OCI-LY3 (cell line): ENCODE results near the gene EPN1.
A peak's percentile ranks its signal among the peaks of the same experiment; 100 is the strongest.

Source experiments
- H2AFZ ChIP-seq: fragments of 200-600, 300-600 bp; shearing (Covaris generic); 2 replicates; pipeline ENCODE4 v1.6.0; 2014; ENCODE audit warnings: antibody characterized with exemption, low read depth, low read length
- H3K27ac ChIP-seq: fragments of 200-600, 300-600 bp; sonication (generic); 2 replicates; pipeline ENCODE4 v1.5.1; 2014; ENCODE audit warnings: mild to moderate bottlenecking, low read length, moderate library complexity, mixed read lengths
- H3K27me3 ChIP-seq: fragments of 200-600, 300-600 bp; sonication (generic); 2 replicates; pipeline ENCODE4 v1.6.1; 2014; ENCODE audit warnings: low read depth, low read length, mixed read lengths
- H3K36me3 ChIP-seq: fragments of 200-600, 300-600 bp; sonication (generic); replicated peaks from 2 replicates; pipeline ENCODE3; 2014; ENCODE audit warnings: low read depth, low read length, mixed read lengths
- H3K4me1 ChIP-seq: fragments of 300-600, 200-600 bp; sonication (generic); 2 replicates; pipeline ENCODE4 v1.6.1; 2014; ENCODE audit warnings: low read length, mixed read lengths
- H3K4me2 ChIP-seq: fragments of 200-600, 300-600 bp; sonication (generic); 2 replicates; pipeline ENCODE4 v1.6.1; 2014; ENCODE audit warnings: low read length, mixed read lengths
- H3K4me3 ChIP-seq: fragments of 300-600, 200-600 bp; sonication (generic); 2 replicates; pipeline ENCODE4 v1.5.1; 2014; ENCODE audit warnings: antibody characterized with exemption, mild to moderate bottlenecking, low read length, moderate library complexity
- H3K79me2 ChIP-seq: fragments of 300-600, 200-600 bp; shearing (Covaris generic); 2 replicates; pipeline ENCODE4 v1.6.1; 2014; ENCODE audit warnings: mild to moderate bottlenecking, low read length, mixed read lengths
- H3K9ac ChIP-seq: fragments of 300-600, 200-600 bp; shearing (Covaris generic); 2 replicates; pipeline ENCODE4 v1.6.0; 2014; ENCODE audit warnings: mild to moderate bottlenecking, low read length, moderate library complexity
- H3K9me3 ChIP-seq: fragments of 200-600, 300-600 bp; shearing (Covaris generic); 2 replicates; pipeline ENCODE4 v1.6.1; 2014; ENCODE audit warnings: low read length, mixed read lengths; ENCODE audit not compliant: insufficient read depth
- H4K20me1 ChIP-seq: fragments of 200-600, 300-600 bp; sonication (generic); 2 replicates; pipeline ENCODE4 v1.6.1; 2016; ENCODE audit warnings: low read length, mixed read lengths; ENCODE audit not compliant: insufficient read depth
- EZH2phosphoT487 ChIP-seq: fragments of 200-600 bp; shearing (Covaris generic); IDR thresholded peaks from 2 replicates; pipeline ENCODE4 v1.6.1; 2018; ENCODE audit warnings: antibody characterized with exemption, mixed run types, low read depth
- TF ChIP-seq, protein P1 (sequence below): fragments of 200-600, 300-600 bp; sonication (generic); IDR thresholded peaks from 2 replicates; pipeline ENCODE4 v1.5.1; 2014; ENCODE audit warnings: antibody characterized with exemption, low read length, low read depth

Gene EPN1

GRCh38 chr19:55658846-55659459 is 16.1 kb upstream of the EPN1 start:
- Histone ChIP-seq H3K79me2 (peaks cover 86% of the 10 kb centered on the region), H3K4me2 (peak overlapping the region; percentile 98), H3K4me3 (peak overlapping the region; percentile 88; the same call in 1 of the 2 replicates), H3K9ac (peak overlapping the region; percentile 94; the same call in 1 of the 2 replicates), H3K36me3 (peaks cover 78% of the 10 kb centered on the region), H2AFZ (no peak overlapping the region), H3K9me3 (no peaks in the 10 kb centered on the region), H3K4me1 (peaks cover 29% of the 10 kb centered on the region), H3K27me3 (no peaks in the 10 kb centered on the region), H3K27ac (peak overlapping the region; percentile 90), H4K20me1 (peaks cover 66% of the 10 kb centered on the region)
- TF ChIP-seq, protein P1, sequence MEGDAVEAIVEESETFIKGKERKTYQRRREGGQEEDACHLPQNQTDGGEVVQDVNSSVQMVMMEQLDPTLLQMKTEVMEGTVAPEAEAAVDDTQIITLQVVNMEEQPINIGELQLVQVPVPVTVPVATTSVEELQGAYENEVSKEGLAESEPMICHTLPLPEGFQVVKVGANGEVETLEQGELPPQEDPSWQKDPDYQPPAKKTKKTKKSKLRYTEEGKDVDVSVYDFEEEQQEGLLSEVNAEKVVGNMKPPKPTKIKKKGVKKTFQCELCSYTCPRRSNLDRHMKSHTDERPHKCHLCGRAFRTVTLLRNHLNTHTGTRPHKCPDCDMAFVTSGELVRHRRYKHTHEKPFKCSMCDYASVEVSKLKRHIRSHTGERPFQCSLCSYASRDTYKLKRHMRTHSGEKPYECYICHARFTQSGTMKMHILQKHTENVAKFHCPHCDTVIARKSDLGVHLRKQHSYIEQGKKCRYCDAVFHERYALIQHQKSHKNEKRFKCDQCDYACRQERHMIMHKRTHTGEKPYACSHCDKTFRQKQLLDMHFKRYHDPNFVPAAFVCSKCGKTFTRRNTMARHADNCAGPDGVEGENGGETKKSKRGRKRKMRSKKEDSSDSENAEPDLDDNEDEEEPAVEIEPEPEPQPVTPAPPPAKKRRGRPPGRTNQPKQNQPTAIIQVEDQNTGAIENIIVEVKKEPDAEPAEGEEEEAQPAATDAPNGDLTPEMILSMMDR = no peak
- no peak for TF ChIP-seq EZH2phosphoT487

DNA sequence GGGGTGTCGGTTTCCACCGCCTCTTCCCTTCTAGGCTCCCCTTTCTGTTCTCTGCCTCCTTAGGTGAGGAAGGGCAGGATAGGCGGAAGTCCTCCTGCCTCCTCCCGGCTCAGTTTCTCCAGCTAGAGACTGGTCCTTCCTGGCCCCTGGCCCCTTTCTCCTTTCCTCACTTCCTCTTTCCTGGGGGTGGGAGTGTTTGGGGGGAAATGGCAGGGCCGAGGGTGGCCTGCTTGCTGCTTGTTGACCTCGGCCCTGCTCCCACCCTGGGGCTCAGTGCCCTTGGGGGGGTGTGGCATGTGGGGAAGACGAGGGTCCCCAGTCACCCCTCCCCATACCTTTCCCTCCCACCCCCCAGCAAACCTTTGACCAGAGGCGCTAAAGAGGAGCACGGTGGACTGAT is 15.2 kb upstream of the EPN1 start:
- no peaks in the 10 kb centered on the region for H3K9me3 ChIP-seq
- H3K4me1 ChIP-seq = peaks cover 29% of the 10 kb centered on the region
- no peak overlapping the region for H3K4me3 ChIP-seq
- H4K20me1 ChIP-seq = peaks cover 73% of the 10 kb centered on the region
- no peak for TF ChIP-seq EZH2phosphoT487
- TF ChIP-seq, protein P1 = no peak
- H3K27me3 ChIP-seq = no peaks in the 10 kb centered on the region
- H3K4me2 ChIP-seq = peak overlapping the region; percentile 98; the same call in 1 of the 2 replicates
- H3K27ac ChIP-seq = peak overlapping the region; percentile 29
- H3K79me2 ChIP-seq = peaks cover 95% of the 10 kb centered on the region
- H3K9ac ChIP-seq = peak overlapping the region; percentile 9; the same call in 1 of the 2 replicates
- H2AFZ ChIP-seq = no peak overlapping the region
- H3K36me3 ChIP-seq = peaks cover 84% of the 10 kb centered on the region

DNA sequence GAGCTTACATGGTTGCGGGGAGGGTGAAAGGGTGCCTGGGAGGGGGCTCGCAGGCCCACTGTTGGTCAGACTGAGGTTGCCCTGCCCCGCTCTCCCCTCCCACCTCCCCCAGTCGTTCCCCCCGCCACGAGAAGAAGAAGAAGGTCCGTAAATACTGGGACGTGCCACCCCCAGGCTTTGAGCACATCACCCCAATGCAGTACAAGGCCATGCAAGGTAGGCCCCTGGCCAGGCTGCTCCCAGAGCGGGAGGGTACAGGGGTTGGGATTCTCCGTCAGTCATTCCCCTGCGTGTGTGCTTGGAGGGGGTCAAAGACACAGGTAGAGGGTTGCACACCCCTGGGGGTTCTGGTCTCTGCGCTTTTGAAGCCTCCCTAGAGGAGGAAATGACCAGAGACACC is 14.6 kb upstream of the EPN1 start:
- Histone ChIP-seq H3K9ac (no peak overlapping the region), H4K20me1 (peaks cover 76% of the 10 kb centered on the region), H3K4me3 (no peak overlapping the region), H2AFZ (no peak overlapping the region), H3K27me3 (no peaks in the 10 kb centered on the region), H3K4me1 (peaks cover 29% of the 10 kb centered on the region), H3K36me3 (peaks cover 87% of the 10 kb centered on the region), H3K27ac (no peak overlapping the region), H3K4me2 (no peak overlapping the region), H3K79me2 (peaks cover 98% of the 10 kb centered on the region), H3K9me3 (no peaks in the 10 kb centered on the region)
- TF ChIP-seq, protein P1 = no peak
- no peak for TF ChIP-seq EZH2phosphoT487

- Histone ChIP-seq H3K9ac (no peak overlapping the region), H3K9me3 (no peaks in the 10 kb centered on the region), H3K79me2 (peaks cover 98% of the 10 kb centered on the region), H3K36me3 (peaks cover 85% of the 10 kb centered on the region), H3K27me3 (no peaks in the 10 kb centered on the region), H3K4me3 (no peak overlapping the region), H3K4me1 (peaks cover 29% of the 10 kb centered on the region), H2AFZ (no peak overlapping the region), H3K27ac (no peak overlapping the region), H4K20me1 (peaks cover 79% of the 10 kb centered on the region), H3K4me2 (no peak overlapping the region)
- TF ChIP-seq, protein P1 = no peak
- no peak for TF ChIP-seq EZH2phosphoT487
Measured at GRCh38 chr19:55660991-55661390, 14.0 kb upstream of the EPN1 start.
